ENCODE measurements around the gene TMEM183A. TPM values are rescaled to one million over a fixed set of nuclear protein-coding genes. Genes with fewer than 3 reads are reported as not detected.

Gene TMEM183A
- total and polyA plus RNA-seq, 9 of the 15 experiments (the other 6 are each of a cell fraction or from before 2014, with no cell fraction given) = 23.4 to 190 (median 124) TPM

DNA sequence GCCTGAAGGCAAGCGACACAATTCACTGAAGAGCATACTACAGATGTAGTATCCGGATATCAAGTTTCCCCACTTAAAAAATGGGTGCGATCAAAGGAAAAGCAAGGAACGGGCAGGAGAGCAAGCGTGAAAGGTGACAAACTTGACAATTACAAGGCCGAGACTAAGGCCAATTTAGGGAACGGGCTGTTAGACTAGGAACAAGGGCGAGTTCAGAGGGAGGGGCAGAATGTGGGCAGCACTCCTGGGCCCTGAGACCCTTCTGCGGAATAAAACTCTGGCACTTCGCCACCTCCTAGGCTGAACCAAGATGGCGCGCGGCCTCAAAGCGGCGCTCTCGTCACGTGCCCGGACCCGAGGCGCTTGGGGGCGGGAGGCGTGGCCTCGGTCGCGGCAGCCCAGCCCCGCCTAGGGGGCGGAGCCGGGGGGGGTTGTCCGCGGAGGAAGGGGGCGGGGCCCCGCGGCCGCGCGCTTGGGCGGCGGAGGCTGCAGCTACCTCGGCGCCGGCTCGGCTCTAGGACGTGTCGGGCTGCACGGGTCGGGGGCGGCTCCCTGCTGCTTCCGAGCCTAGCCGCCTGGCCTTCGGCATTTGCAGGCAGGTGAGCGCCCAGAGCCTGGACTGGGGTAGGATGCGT is 19.0 kb downstream of the TMEM183A start, which contains the start of gene PPFIA4 (continued):
- TF ChIP-seq ZNF717 (CRISPR knock-in tag; IDR thresholded peaks at IDR 0.05) (peak; percentile 78; the same call in 1 of the 2 replicates), FOXA3 (CRISPR knock-in tag; conservative IDR thresholded peaks at IDR 0.05 in 1 of 2, IDR thresholded peaks at IDR 0.05 in 1 of 2) (peak; percentile 40 to 89; a peak in 3 of 4 replicates), ESRRB (CRISPR knock-in tag; IDR thresholded peaks at IDR 0.05; ENCODE audit: borderline replicate concordance) (0 out of 2 replicates have a peak, but pooled peaks have one; percentile 39), ZNF695 (CRISPR knock-in tag; IDR thresholded peaks at IDR 0.05) (no peak; the same call in 1 of the 2 replicates), RBM17 (IDR thresholded peaks at IDR 0.05; ENCODE audit: borderline replicate concordance, low read depth, low read length) (no peak), CHD1 (IDR thresholded peaks at IDR 0.05; ENCODE audit: low read length) (no peak), ZNF551 (CRISPR knock-in tag; IDR thresholded peaks at IDR 0.05) (0 out of 2 replicates have a peak, but pooled peaks have one; percentile 35), CBX2 (IDR thresholded peaks at IDR 0.05; ENCODE audit: insufficient read depth, low read length, poor library complexity, severe bottlenecking) (no peak), CREB1 (IDR thresholded peaks at IDR 0.05) (peak; percentile 50; the same call in 1 of the 2 replicates), CREB1 (CRISPR knock-in tag; IDR thresholded peaks at IDR 0.05) (peak; percentile 64; the same call in 1 of the 2 replicates), KLF10 (CRISPR knock-in tag; IDR thresholded peaks at IDR 0.05) (peak; percentile 69; the same call in 1 of the 2 replicates), GABPB1 (CRISPR knock-in tag; IDR thresholded peaks at IDR 0.05) (peak; percentile 82; the same call in 1 of the 2 replicates), ILK (tag; IDR thresholded peaks at IDR 0.05; ENCODE audit: borderline replicate concordance, low read depth) (no peak), FOS (IDR thresholded peaks at IDR 0.05; ENCODE audit: extremely low read depth, insufficient read length) (no peak), BRD4 (IDR thresholded peaks at IDR 0.05) (peak; percentile 92; the same call in 1 of the 2 replicates)
- TF ChIP-seq, protein P1, sequence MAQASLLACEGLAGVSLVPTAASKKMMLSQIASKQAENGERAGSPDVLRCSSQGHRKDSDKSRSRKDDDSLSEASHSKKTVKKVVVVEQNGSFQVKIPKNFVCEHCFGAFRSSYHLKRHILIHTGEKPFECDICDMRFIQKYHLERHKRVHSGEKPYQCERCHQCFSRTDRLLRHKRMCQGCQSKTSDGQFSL (CRISPR knock-in tag; IDR thresholded peaks at IDR 0.05) = peak; percentile 93
- TF ChIP-seq, protein P1 (tag; IDR thresholded peaks at IDR 0.05) = peak; percentile 73 to 85; a peak in 3 of 4 replicates
- TF ChIP-seq, protein P2, sequence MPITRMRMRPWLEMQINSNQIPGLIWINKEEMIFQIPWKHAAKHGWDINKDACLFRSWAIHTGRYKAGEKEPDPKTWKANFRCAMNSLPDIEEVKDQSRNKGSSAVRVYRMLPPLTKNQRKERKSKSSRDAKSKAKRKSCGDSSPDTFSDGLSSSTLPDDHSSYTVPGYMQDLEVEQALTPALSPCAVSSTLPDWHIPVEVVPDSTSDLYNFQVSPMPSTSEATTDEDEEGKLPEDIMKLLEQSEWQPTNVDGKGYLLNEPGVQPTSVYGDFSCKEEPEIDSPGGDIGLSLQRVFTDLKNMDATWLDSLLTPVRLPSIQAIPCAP (CRISPR knock-in tag; IDR thresholded peaks at IDR 0.05; ENCODE audit: borderline replicate concordance) = no peak; the same call in 1 of the 2 replicates
- TF ChIP-seq, protein P3, sequence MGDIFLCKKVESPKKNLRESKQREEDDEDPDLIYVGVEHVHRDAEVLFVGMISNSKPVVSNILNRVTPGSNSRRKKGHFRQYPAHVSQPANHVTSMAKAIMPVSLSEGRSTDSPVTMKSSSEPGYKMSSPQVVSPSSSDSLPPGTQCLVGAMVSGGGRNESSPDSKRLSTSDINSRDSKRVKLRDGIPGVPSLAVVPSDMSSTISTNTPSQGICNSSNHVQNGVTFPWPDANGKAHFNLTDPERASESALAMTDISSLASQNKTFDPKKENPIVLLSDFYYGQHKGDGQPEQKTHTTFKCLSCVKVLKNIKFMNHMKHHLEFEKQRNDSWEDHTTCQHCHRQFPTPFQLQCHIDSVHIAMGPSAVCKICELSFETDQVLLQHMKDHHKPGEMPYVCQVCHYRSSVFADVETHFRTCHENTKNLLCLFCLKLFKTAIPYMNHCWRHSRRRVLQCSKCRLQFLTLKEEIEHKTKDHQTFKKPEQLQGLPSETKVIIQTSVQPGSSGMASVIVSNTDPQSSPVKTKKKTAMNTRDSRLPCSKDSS (IDR thresholded peaks at IDR 0.05; ENCODE audit: low read depth, partially characterized antibody) = no peak
- TF ChIP-seq, protein P4, sequence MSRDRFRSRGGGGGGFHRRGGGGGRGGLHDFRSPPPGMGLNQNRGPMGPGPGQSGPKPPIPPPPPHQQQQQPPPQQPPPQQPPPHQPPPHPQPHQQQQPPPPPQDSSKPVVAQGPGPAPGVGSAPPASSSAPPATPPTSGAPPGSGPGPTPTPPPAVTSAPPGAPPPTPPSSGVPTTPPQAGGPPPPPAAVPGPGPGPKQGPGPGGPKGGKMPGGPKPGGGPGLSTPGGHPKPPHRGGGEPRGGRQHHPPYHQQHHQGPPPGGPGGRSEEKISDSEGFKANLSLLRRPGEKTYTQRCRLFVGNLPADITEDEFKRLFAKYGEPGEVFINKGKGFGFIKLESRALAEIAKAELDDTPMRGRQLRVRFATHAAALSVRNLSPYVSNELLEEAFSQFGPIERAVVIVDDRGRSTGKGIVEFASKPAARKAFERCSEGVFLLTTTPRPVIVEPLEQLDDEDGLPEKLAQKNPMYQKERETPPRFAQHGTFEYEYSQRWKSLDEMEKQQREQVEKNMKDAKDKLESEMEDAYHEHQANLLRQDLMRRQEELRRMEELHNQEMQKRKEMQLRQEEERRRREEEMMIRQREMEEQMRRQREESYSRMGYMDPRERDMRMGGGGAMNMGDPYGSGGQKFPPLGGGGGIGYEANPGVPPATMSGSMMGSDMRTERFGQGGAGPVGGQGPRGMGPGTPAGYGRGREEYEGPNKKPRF (IDR thresholded peaks at IDR 0.05; ENCODE audit: low read depth, low read length) = no peak
- TF ChIP-seq, protein P5, sequence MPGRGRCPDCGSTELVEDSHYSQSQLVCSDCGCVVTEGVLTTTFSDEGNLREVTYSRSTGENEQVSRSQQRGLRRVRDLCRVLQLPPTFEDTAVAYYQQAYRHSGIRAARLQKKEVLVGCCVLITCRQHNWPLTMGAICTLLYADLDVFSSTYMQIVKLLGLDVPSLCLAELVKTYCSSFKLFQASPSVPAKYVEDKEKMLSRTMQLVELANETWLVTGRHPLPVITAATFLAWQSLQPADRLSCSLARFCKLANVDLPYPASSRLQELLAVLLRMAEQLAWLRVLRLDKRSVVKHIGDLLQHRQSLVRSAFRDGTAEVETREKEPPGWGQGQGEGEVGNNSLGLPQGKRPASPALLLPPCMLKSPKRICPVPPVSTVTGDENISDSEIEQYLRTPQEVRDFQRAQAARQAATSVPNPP (IDR thresholded peaks at IDR 0.05; ENCODE audit: borderline replicate concordance, insufficient read depth, insufficient read length) = no peak
